HepG2 (cell line): ENCODE results near the gene ZMYND8. TPM values are rescaled to one million over a fixed set of nuclear protein-coding genes. Genes with fewer than 3 reads are reported as not detected.

Source experiments
- ARID4A ChIP-seq: sonication (generic); formaldehyde crosslinking; IDR thresholded peaks from 2 replicates; pipeline ENCODE4 v1.5.0; 2020; ENCODE audit warnings: mild to moderate bottlenecking, missing genetic modification reagents, borderline replicate concordance
- ELF1 ChIP-seq: sonication (generic); formaldehyde crosslinking; IDR thresholded peaks from 2 replicates; pipeline ENCODE4 v1.4.0; 2020; ENCODE audit warnings: missing genetic modification reagents
- FOXP1 ChIP-seq, 2 experiments: fragments of 450-650 bp in 1 of 2; IDR thresholded peaks; 2 replicates each; pipeline ENCODE4 v1.6.1; 2017 to 2018; ENCODE audit warnings: antibody characterized with exemption in 1 of 2
- HDAC2 ChIP-seq: sonication (generic); formaldehyde crosslinking; IDR thresholded peaks from 2 replicates; pipeline ENCODE4 v1.4.0; 2020; ENCODE audit warnings: missing genetic modification reagents
- HNRNPL ChIP-seq: fragments of 200-400 bp; formaldehyde crosslinking; IDR thresholded peaks from 2 replicates; pipeline ENCODE4 v1.6.1; 2017; ENCODE audit warnings: mild to moderate bottlenecking, low read depth, low read length
- IRX3 ChIP-seq: sonication (generic); formaldehyde crosslinking; IDR thresholded peaks from 2 replicates; pipeline ENCODE4 v1.8.1; 2023; ENCODE audit warnings: mild to moderate bottlenecking, low read depth, missing genetic modification reagents, borderline replicate concordance
- ONECUT2 ChIP-seq: sonication (generic); formaldehyde crosslinking; IDR thresholded peaks from 2 replicates; pipeline ENCODE4 v1.4.0; 2020; ENCODE audit warnings: missing genetic modification reagents
- PBX3 ChIP-seq: sonication (generic); formaldehyde crosslinking; IDR thresholded peaks from 2 replicates; pipeline ENCODE4 v1.8.1; 2023; ENCODE audit warnings: missing genetic modification reagents, inconsistent platforms, borderline replicate concordance
- POGK ChIP-seq: sonication (generic); formaldehyde crosslinking; conservative IDR thresholded peaks from 2 replicates; pipeline ENCODE4 v1.8.0; 2022; ENCODE audit warnings: mild to moderate bottlenecking, moderate library complexity, missing genetic modification reagents
- PPARG ChIP-seq: conservative IDR thresholded peaks from 2 replicates; pipeline ENCODE4 v1.6.1; 2016; ENCODE audit warnings: missing biosample characterization, missing genetic modification reagents
- RXRB ChIP-seq: IDR thresholded peaks from 2 replicates; pipeline ENCODE4 v1.6.1; 2016; ENCODE audit warnings: borderline replicate concordance, missing genetic modification reagents, missing compliant biosample characterization
- SOX13 ChIP-seq, 3 experiments: fragments of 450-650 bp in 1 of 3; sonication (generic) in 1 of 3; formaldehyde crosslinking in 1 of 3; IDR thresholded peaks in 2 of 3; conservative IDR thresholded peaks in 1 of 3; 2 replicates each; pipeline versions ENCODE4 v1.5.0 to v1.6.1; 2016 to 2020; ENCODE audit warnings: antibody characterized with exemption in 1 of 3, mild to moderate bottlenecking in 1 of 3, missing compliant biosample characterization in 1 of 3, missing genetic modification reagents in 1 of 3, moderate library complexity in 1 of 3
- WIZ ChIP-seq: sonication (generic); formaldehyde crosslinking; IDR thresholded peaks from 2 replicates; pipeline ENCODE4 v1.5.1; 2020; ENCODE audit warnings: mild to moderate bottlenecking, missing genetic modification reagents
- YEATS2 ChIP-seq: sonication (generic); formaldehyde crosslinking; IDR thresholded peaks from 2 replicates; pipeline ENCODE4 v1.4.0; 2020; ENCODE audit warnings: missing genetic modification reagents, borderline replicate concordance
- ZFP82 ChIP-seq: sonication (generic); formaldehyde crosslinking; IDR thresholded peaks from 2 replicates; pipeline ENCODE4 v1.5.1; 2020; ENCODE audit warnings: mild to moderate bottlenecking, missing genetic modification reagents, borderline replicate concordance
- ZNF230 ChIP-seq: sonication (generic); formaldehyde crosslinking; IDR thresholded peaks from 2 replicates; pipeline ENCODE4 v1.4.0; 2020; ENCODE audit warnings: mild to moderate bottlenecking, missing genetic modification reagents
- ZNF546 ChIP-seq: sonication (generic); formaldehyde crosslinking; conservative IDR thresholded peaks from 2 replicates; pipeline ENCODE4 v1.8.1; 2023; ENCODE audit warnings: mild to moderate bottlenecking, missing genetic modification reagents
- ZNF740 ChIP-seq: sonication (generic); formaldehyde crosslinking; IDR thresholded peaks from 2 replicates; pipeline ENCODE4 v1.4.0; 2020; ENCODE audit warnings: missing genetic modification reagents
- ZSCAN22 ChIP-seq: sonication (generic); formaldehyde crosslinking; IDR thresholded peaks from 2 replicates; pipeline ENCODE4 v1.4.0; 2020; ENCODE audit warnings: mild to moderate bottlenecking, missing genetic modification reagents
- polyA plus RNA-seq, 8 experiments: library from polyadenylated mRNA; depleted of rRNA in 3 of 8; stranded (reverse) in 7 of 8; unstranded in 1 of 8; fragments of >200 nt; fragmentation: Illumina TruSeq in 4 of 8; extraction: Trizol in 4 of 8; gene quantifications; 2 replicates each; pipeline versions ENCODE4 v1.2.1 to v1.2.3, GENCODE V29; 2011 to 2016; ENCODE audit warnings: low read depth in 4 of 8, missing spikeins in 1 of 8, mixed read lengths in 1 of 8; ENCODE audit not compliant: insufficient read depth in 1 of 8
- total RNA-seq, 5 experiments: library from RNA; depleted of rRNA; stranded (reverse); fragments of >200 nt; fragmentation: Illumina TruSeq; extraction: Trizol; gene quantifications; 2 replicates each; pipeline ENCODE4 v1.2.3, GENCODE V29; 2016; ENCODE audit warnings: low read depth in 1 of 5

Gene ZMYND8
- total and polyA plus RNA-seq, 2 of the 13 experiments (the other 11 are each of a cell fraction or from before 2014, with no cell fraction given) = 53.9 to 84.7 TPM

- TF ChIP-seq ZNF230 (peak; percentile 77; the same call in 1 of the 2 replicates), ONECUT2 (0 out of 2 replicates have a peak, but pooled peaks have one; percentile 32), ZNF740 (peak; percentile 68; the same call in 1 of the 2 replicates), PBX3 (CRISPR knock-in tag) (peak; percentile 55; the same call in 1 of the 2 replicates), RXRB (peak; percentile 33; the same call in 1 of the 2 replicates), FOXP1 (IDR thresholded peaks at IDR 0.05) (peak; percentile 40; the same call in 1 of the 2 replicates), FOXP1 (CRISPR knock-in tag; IDR thresholded peaks at IDR 0.05) (peak; percentile 85), ZFP82 (no peak; the same call in 1 of the 2 replicates), IRX3 (no peak), ZNF546 (CRISPR knock-in tag) (no peak), WIZ (no peak), ARID4A (CRISPR knock-in tag) (peak; percentile 23; the same call in 1 of the 2 replicates), PPARG (CRISPR knock-in tag) (peak; percentile 24; the same call in 1 of the 2 replicates), HDAC2 (peak; percentile 12; the same call in 1 of the 2 replicates), ZSCAN22 (CRISPR knock-in tag) (0 out of 2 replicates have a peak, but pooled peaks have one; percentile 57), ELF1 (peak; percentile 67), SOX13 (IDR thresholded peaks at IDR 0.05) (no peak), SOX13 (CRISPR knock-in tag; conservative IDR thresholded peaks at IDR 0.05 in 1 of 2, IDR thresholded peaks at IDR 0.05 in 1 of 2) (peak in 1 of 2 experiments; percentile 62; a peak in 2 of 4 replicates), HNRNPL (no peak), POGK (CRISPR knock-in tag) (no peak), YEATS2 (CRISPR knock-in tag) (peak; percentile 57; the same call in 1 of the 2 replicates)
Measured at GRCh38 chr20:47354714-47355488, 1.6 kb downstream of the ZMYND8 start (continued).
